Lung (tissue), 12 donors: Measurements from ENCODE around the gene SUGT1. TPM values are rescaled to one million over a fixed set of nuclear protein-coding genes. Genes with fewer than 3 reads are reported as not detected.

ENCODE experiments used
- ATAC-seq: fragments of 200-7000 bp; cut with Tn5 transposase; one replicate; pipeline ENCODE4 v1.9.1; 2020; ENCODE audit warnings: moderate number of reproducible peaks; ENCODE audit not compliant: insufficient read depth, low FRiP score
- DNase-seq, 3 donors: peaks; one replicate each; pipeline ENCODE4 v3.0.0-alpha.2; 2013 to 2017
- H3K27ac ChIP-seq, 2 donors: one replicate each; pipeline ENCODE4 v1.5.1; 2013; ENCODE audit warnings: mild to moderate bottlenecking in 2 of 2, moderate library complexity in 2 of 2, control low read depth in 1 of 2, inconsistent platforms in 1 of 2, low read depth in 1 of 2, low read length in 1 of 2
- H3K27me3 ChIP-seq, 3 donors: one replicate each; pipeline ENCODE4 v1.5.1; 2013; ENCODE audit warnings: low read length in 2 of 3; ENCODE audit not compliant: control insufficient read depth in 3 of 3, insufficient read depth in 3 of 3
- H3K36me3 ChIP-seq, 4 donors: one replicate each; pipeline ENCODE4 v1.5.1; 2013; ENCODE audit warnings: low read length in 4 of 4, mild to moderate bottlenecking in 1 of 4, moderate library complexity in 1 of 4; ENCODE audit not compliant: control insufficient read depth in 4 of 4, insufficient read depth in 4 of 4
- H3K4me1 ChIP-seq, 5 donors: one replicate each; pipeline ENCODE4 v1.5.1; 2013; ENCODE audit warnings: low read length in 5 of 5, mild to moderate bottlenecking in 2 of 5, moderate library complexity in 1 of 5; ENCODE audit not compliant: control insufficient read depth in 5 of 5, insufficient read depth in 5 of 5
- H3K4me3 ChIP-seq: one replicate; pipeline ENCODE4 v1.5.1; 2013; ENCODE audit warnings: mild to moderate bottlenecking, control low read depth, moderate library complexity
- H3K9ac ChIP-seq, 2 donors: one replicate each; pipeline ENCODE4 v1.5.1; 2013; ENCODE audit warnings: low read length in 2 of 2, control low read depth in 1 of 2; ENCODE audit not compliant: insufficient read depth in 1 of 2
- H3K9me3 ChIP-seq, 4 donors: one replicate each; pipeline ENCODE4 v1.5.1; 2013; ENCODE audit warnings: low read length in 3 of 4, mild to moderate bottlenecking in 1 of 4, moderate library complexity in 1 of 4; ENCODE audit not compliant: control insufficient read depth in 4 of 4, insufficient read depth in 3 of 4
- CTCF ChIP-seq: IDR thresholded peaks from 2 replicates; pipeline ENCODE4 v1.5.1; 2012; ENCODE audit warnings: mild to moderate bottlenecking; ENCODE audit errors: control extremely low read depth, extremely low read depth
- WGBS, 2 donors: extraction: QIAGEN DNeasy Blood & Tissue Kit; methylation state at CpG; one replicate each; pipeline ENCODE4 v1.1.7; 2013; 5-methylcytosine and 5-hydroxymethylcytosine counted together
- polyA plus RNA-seq, 2 donors: library from polyadenylated mRNA; stranded (reverse); fragments of 200-250 nt; gene quantifications; one replicate each; pipeline ENCODE4 v1.2.1, GENCODE V29; 2013
- total RNA-seq, 2 donors: library from RNA; depleted of rRNA in 1 of 2; stranded (reverse); fragments of >200 nt in 1 of 2; gene quantifications; one replicate each; pipeline ENCODE4 v1.2.1, GENCODE V29; 2014 to 2021
- donor health status: control.
- donor health status: control.
- donor health status: Bipolar disorder and iron deficiency.
- donor health status: healthy.
- donor health status: DM: yes; HTN: yes; CAD: no.

The SUGT1 gene
- total and polyA plus RNA-seq, 4 donors = 30.6 to 48.7 (median 38.1) TPM

GRCh38 chr13:52743988-52744387, 91.4 kb downstream of the SUGT1 start:
- DNase-seq (no peak), ATAC-seq (no peak)
- 94 to 95% methylated on average over 3 of the region's 3 CpGs for WGBS, 2 donors
- Histone ChIP-seq H3K36me3 (no peaks in the 10 kb centered on the region), H3K27ac (no peak overlapping the region), H3K9ac (no peak overlapping the region), H3K27me3 (peaks cover 0 to 29% (median 19%) of the 10 kb centered on the region in 3 donors), H3K4me3 (no peak overlapping the region), H3K4me1 (peaks cover 0 to 9% (median 5%) of the 10 kb centered on the region in 5 donors), H3K9me3 (peaks cover 0 to 9% (median 1%) of the 10 kb centered on the region in 4 donors)
- no peak for TF ChIP-seq CTCF

- H3K9ac ChIP-seq = no peak overlapping the region
- WGBS, 2 donors = 68 to 76% methylated on average over 6 of the region's 6 CpGs
- peaks cover 0 to 6% (median 1%) of the 10 kb centered on the region in 4 donors for H3K9me3 ChIP-seq
- ATAC-seq (no peak), DNase-seq (peak in 2 of 3 donors; percentile 36 to 79)
- H3K4me1 ChIP-seq = peaks cover 0 to 5% (median 4%) of the 10 kb centered on the region in 5 donors
- H3K4me3 ChIP-seq = no peak overlapping the region
- no peaks in the 10 kb centered on the region for H3K36me3 ChIP-seq
- H3K27ac ChIP-seq = no peak overlapping the region
- H3K27me3 ChIP-seq = peaks cover 0 to 22% (median 10%) of the 10 kb centered on the region in 3 donors
- no peak for TF ChIP-seq CTCF
These were observed 92.3 kb downstream of the SUGT1 start for GRCh38 chr13:52744842-52745375.

GRCh38 chr13:52746141-52746540, 93.5 kb downstream of the SUGT1 start:
- TF ChIP-seq CTCF = no peak
- 80 to 81% methylated on average over 3 of the region's 3 CpGs for WGBS, 2 donors
- Histone ChIP-seq H3K9ac (no peak overlapping the region), H3K9me3 (peaks cover 0 to 3% (median 1%) of the 10 kb centered on the region in 4 donors), H3K4me1 (peaks cover 0 to 5% (median 4%) of the 10 kb centered on the region in 5 donors), H3K27ac (no peak overlapping the region), H3K27me3 (peaks cover 0 to 10% (median 0%) of the 10 kb centered on the region in 3 donors), H3K36me3 (no peaks in the 10 kb centered on the region), H3K4me3 (no peak overlapping the region)
- no peak for ATAC-seq
- DNase-seq = no peak

- no peaks in the 10 kb centered on the region for H3K36me3 ChIP-seq
- ATAC-seq = no peak
- TF ChIP-seq CTCF = no peak
- DNase-seq = no peak
- H3K9me3 ChIP-seq = no peaks in the 10 kb centered on the region
- peaks cover 0 to 2% (median 0%) of the 10 kb centered on the region in 3 donors for H3K27me3 ChIP-seq
- H3K4me1 ChIP-seq = peaks cover 0 to 5% (median 4%) of the 10 kb centered on the region in 5 donors
- no peak overlapping the region for H3K27ac ChIP-seq
- H3K9ac ChIP-seq = no peak overlapping the region
- no peak overlapping the region for H3K4me3 ChIP-seq
- 45 to 59% methylated on average over 5 of the region's 5 CpGs for WGBS, 2 donors
These were observed 96.8 kb downstream of the SUGT1 start for GRCh38 chr13:52749419-52749818.
